Right lobe of liver (tissue), 4 donors: ENCODE measurements around the gene APOH.

Experiments
- CTCF ChIP-seq, 4 donors: fragments of 200-600 bp in 3 of 4; fragments of 450-650 bp in 1 of 4; IDR thresholded peaks; one replicate each; pipeline versions ENCODE4 v1.5.1 to v1.8.0; 2016 to 2022; ENCODE audit warnings: antibody characterized with exemption in 4 of 4, mild to moderate bottlenecking in 2 of 4
- POLR2A ChIP-seq: fragments of 450-650 bp; IDR thresholded peaks from one replicate; pipeline ENCODE4 v1.6.1; 2017; ENCODE audit warnings: antibody characterized with exemption, mild to moderate bottlenecking
- donor health status: DM: no; HTN: no; CAD: no.
- donor health status: DM: no; HTN: no; CAD: no.
- donor health status: DM: no; HTN: yes; CAD: no.

- TF ChIP-seq CTCF (IDR thresholded peaks at IDR 0.05) (peak; percentile 60 to 87 (median 71)), POLR2A (no peak)
Observed at GRCh38 chr17:66200685-66201092, 28.5 kb downstream of the APOH start.
